SK-N-MC (cell line): ENCODE measurements around the gene RPS2.

Experiments
- EZH2 ChIP-seq: fragments of 200-600 bp; sonication (generic); IDR thresholded peaks from one replicate; pipeline ENCODE4 v1.6.1; 2017; ENCODE audit warnings: antibody characterized with exemption
- FOXP2 ChIP-seq: optimal IDR thresholded peaks from 2 replicates; pipeline ENCODE3; 2011; ENCODE audit warnings: mild to moderate bottlenecking, moderate library complexity; ENCODE audit not compliant: insufficient read depth; ENCODE audit errors: extremely low read length, control extremely low read depth
- POLR2AphosphoS5 ChIP-seq: IDR thresholded peaks from 2 replicates; pipeline ENCODE4 v1.6.1; 2012; ENCODE audit warnings: mild to moderate bottlenecking, low read depth, low read length, borderline replicate concordance

- TF ChIP-seq EZH2 (no peak), POLR2AphosphoS5 (no peak), FOXP2 (no peak)
Observed at GRCh38 chr16:1991135-1991551, 26.5 kb upstream of the RPS2 start.
